ENCODE results near the gene DEPDC1B. TPM values are rescaled to one million over a fixed set of nuclear protein-coding genes. Genes with fewer than 3 reads are reported as not detected.

Gene DEPDC1B
- total RNA-seq, 4 donors from 2014 or later = 10.5 to 13.2 (median 11.2) TPM

DNA sequence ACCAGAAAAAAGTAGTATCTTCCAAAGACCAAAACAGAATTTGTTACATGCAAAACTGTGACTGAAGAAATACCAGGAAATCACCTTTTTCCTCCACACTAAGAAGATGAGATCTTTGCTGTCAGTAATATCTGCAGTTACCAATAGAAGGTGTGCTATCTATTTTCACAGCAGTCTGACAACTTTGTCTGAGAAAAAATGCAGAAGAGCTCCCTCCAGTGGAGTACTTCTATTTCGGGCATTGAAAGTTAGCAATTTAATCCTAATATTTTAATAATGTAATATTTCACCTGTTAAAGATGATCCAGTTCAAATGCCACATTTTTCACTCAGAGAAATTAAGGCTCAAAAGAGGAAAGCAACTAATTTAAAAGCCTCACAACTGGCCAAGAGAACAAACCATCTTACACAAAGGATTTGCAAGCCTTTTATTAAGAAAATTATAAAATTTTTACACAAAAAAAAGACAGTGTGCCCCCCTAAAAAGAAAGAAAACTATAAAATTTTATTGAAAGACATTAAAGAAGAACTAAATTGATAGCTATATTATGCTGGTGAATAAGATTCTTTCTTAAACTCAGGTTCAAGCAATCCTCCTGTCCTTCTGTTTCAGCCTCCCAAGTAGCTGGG, 50.6 kb downstream of the DEPDC1B start:
- Histone ChIP-seq H3K9me3 (no peaks in the 10 kb centered on the region), H3K4me1 (no peaks in the 10 kb centered on the region), H3K36me3 (no peaks in the 10 kb centered on the region), H3K27ac (no peak overlapping the region), H3K27me3 (no peaks in the 10 kb centered on the region), H3K4me3 (no peak overlapping the region)
- TF ChIP-seq POLR2A (IDR thresholded peaks at IDR 0.05) = no peak
- TF ChIP-seq CTCF (IDR thresholded peaks at IDR 0.05) = peak in 4 of 6 experiments; percentile 34 to 60 (median 59)
- DNase-seq = no peak

DNA sequence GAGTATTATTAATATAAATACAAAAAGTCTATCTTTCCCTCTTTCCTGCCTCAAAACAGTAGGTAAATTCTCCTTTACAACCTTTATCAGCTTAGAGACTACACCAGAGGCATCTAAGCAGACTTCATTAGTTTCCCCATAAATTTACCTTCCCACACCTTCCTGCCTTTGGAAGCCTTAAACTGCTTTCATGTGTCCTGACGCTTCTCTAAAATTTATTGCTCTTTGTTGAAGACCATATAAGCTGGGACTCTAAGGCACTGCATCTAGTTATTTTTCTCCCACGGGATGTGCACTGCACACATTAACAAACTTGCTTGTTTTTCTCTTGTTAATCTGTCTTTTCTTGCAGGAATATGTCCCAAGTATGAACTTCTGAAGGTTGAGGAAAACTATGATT, 51.8 kb downstream of the DEPDC1B start:
- Histone ChIP-seq H3K4me3 (no peak overlapping the region), H3K4me1 (no peaks in the 10 kb centered on the region), H3K9me3 (no peaks in the 10 kb centered on the region), H3K36me3 (no peaks in the 10 kb centered on the region), H3K27me3 (no peaks in the 10 kb centered on the region), H3K27ac (no peak overlapping the region)
- TF ChIP-seq POLR2A (IDR thresholded peaks at IDR 0.05) = no peak
- no peak for TF ChIP-seq CTCF (IDR thresholded peaks at IDR 0.05)
- DNase-seq = no peak

- H3K9me3 ChIP-seq = no peaks in the 10 kb centered on the region
- no peak for TF ChIP-seq POLR2A (IDR thresholded peaks at IDR 0.05)
- TF ChIP-seq CTCF (IDR thresholded peaks at IDR 0.05) = no peak
- H3K4me3 ChIP-seq = no peak overlapping the region
- DNase-seq = no peak
- no peaks in the 10 kb centered on the region for H3K36me3 ChIP-seq
- H3K27me3 ChIP-seq = no peaks in the 10 kb centered on the region
- no peaks in the 10 kb centered on the region for H3K4me1 ChIP-seq
- no peak overlapping the region for H3K27ac ChIP-seq
Measured at GRCh38 chr5:60640901-60641300, 59.1 kb downstream of the DEPDC1B start.

- Histone ChIP-seq H3K4me3 (no peak overlapping the region), H3K36me3 (no peaks in the 10 kb centered on the region), H3K27ac (no peak overlapping the region), H3K4me1 (no peaks in the 10 kb centered on the region), H3K9me3 (no peaks in the 10 kb centered on the region), H3K27me3 (no peaks in the 10 kb centered on the region)
- TF ChIP-seq CTCF (IDR thresholded peaks at IDR 0.05) (no peak), POLR2A (IDR thresholded peaks at IDR 0.05) (no peak)
- DNase-seq = no peak
Measured at GRCh38 chr5:60639544-60639943, 60.4 kb downstream of the DEPDC1B start.

DNA sequence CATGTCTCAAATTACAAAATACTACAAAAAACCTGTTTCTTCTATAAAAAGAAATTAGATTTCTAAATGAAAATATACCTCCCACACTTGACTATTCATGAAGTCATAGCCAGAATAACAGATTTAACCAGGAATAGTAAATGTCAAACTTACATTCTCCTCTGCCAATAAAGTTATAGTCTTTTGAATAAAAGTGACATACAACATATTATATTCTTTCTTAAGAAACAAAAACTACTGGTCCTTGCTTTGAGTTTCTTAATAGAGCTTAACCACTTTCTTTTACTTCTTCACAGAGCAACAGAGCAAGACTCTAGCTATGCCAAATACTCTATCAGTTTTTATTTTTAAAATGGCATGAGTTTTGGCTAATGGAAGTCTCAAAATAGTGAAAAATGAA, 61.7 kb downstream of the DEPDC1B start:
- DNase-seq = no peak
- no peak overlapping the region for H3K27ac ChIP-seq
- no peaks in the 10 kb centered on the region for H3K27me3 ChIP-seq
- TF ChIP-seq CTCF (IDR thresholded peaks at IDR 0.05) (no peak), POLR2A (IDR thresholded peaks at IDR 0.05) (no peak)
- H3K9me3 ChIP-seq = no peaks in the 10 kb centered on the region
- H3K36me3 ChIP-seq = no peaks in the 10 kb centered on the region
- no peaks in the 10 kb centered on the region for H3K4me1 ChIP-seq
- no peak overlapping the region for H3K4me3 ChIP-seq

- H3K4me1 ChIP-seq = no peaks in the 10 kb centered on the region
- no peaks in the 10 kb centered on the region for H3K9me3 ChIP-seq
- no peak overlapping the region for H3K27ac ChIP-seq
- no peaks in the 10 kb centered on the region for H3K36me3 ChIP-seq
- H3K27me3 ChIP-seq = no peaks in the 10 kb centered on the region
- TF ChIP-seq CTCF (IDR thresholded peaks at IDR 0.05) (no peak), POLR2A (IDR thresholded peaks at IDR 0.05) (no peak)
- no peak for DNase-seq
- H3K4me3 ChIP-seq = no peak overlapping the region
Measured at GRCh38 chr5:60636644-60637043, 63.3 kb downstream of the DEPDC1B start.

Data from Peyer's patch (tissue), 4 donors.